Measurements from ENCODE around the gene ENHO.

- TF ChIP-seq ZNF274 (IDR thresholded peaks at IDR 0.05; ENCODE audit: low read depth, low read length) = no peak
- TF ChIP-seq YY1 (IDR thresholded peaks at IDR 0.05; ENCODE audit: insufficient read depth, insufficient read length) = no peak
- no peak for TF ChIP-seq SUZ12 (IDR thresholded peaks at IDR 0.05; ENCODE audit: extremely low read depth, insufficient read depth, insufficient read length)
These were observed 43.3 kb downstream of the ENHO start for GRCh38 chr9:34479431-34479866.
